HepG2 (cell line): ENCODE results near the gene NOTUM. TPM values are rescaled to one million over a fixed set of nuclear protein-coding genes. Genes with fewer than 3 reads are reported as not detected.

ENCODE experiments used
- GABPB1 ChIP-seq: IDR thresholded peaks from 2 replicates; pipeline ENCODE4 v1.6.1; 2016; ENCODE audit warnings: mild to moderate bottlenecking, missing genetic modification reagents, moderate library complexity, missing compliant biosample characterization
- HNF1A ChIP-seq, 2 experiments: sonication (generic) in 1 of 2; formaldehyde crosslinking in 1 of 2; IDR thresholded peaks; 2 replicates each; pipeline versions ENCODE4 v1.4.0 to v1.6.1; 2016 to 2020; ENCODE audit warnings: borderline replicate concordance in 1 of 2, low read depth in 1 of 2, mild to moderate bottlenecking in 1 of 2, missing genetic modification reagents in 1 of 2
- PBX3 ChIP-seq: sonication (generic); formaldehyde crosslinking; IDR thresholded peaks from 2 replicates; pipeline ENCODE4 v1.8.1; 2023; ENCODE audit warnings: missing genetic modification reagents, inconsistent platforms, borderline replicate concordance
- POGZ ChIP-seq: sonication (generic); formaldehyde crosslinking; IDR thresholded peaks from 2 replicates; pipeline ENCODE4 v1.4.0; 2020; ENCODE audit warnings: mild to moderate bottlenecking, missing genetic modification reagents
- SNRNP70 ChIP-seq: fragments of 200-400 bp; formaldehyde crosslinking; IDR thresholded peaks from 2 replicates; pipeline ENCODE4 v1.6.1; 2017; ENCODE audit warnings: mild to moderate bottlenecking, low read depth, low read length, moderate library complexity
- THRA ChIP-seq: sonication (generic); formaldehyde crosslinking; IDR thresholded peaks from 2 replicates; pipeline ENCODE4 v1.4.0; 2020; ENCODE audit warnings: missing genetic modification reagents, borderline replicate concordance
- TOE1 ChIP-seq: sonication (generic); formaldehyde crosslinking; IDR thresholded peaks from 2 replicates; pipeline ENCODE4 v1.4.0; 2020; ENCODE audit warnings: mild to moderate bottlenecking, missing genetic modification reagents
- ZNF207 ChIP-seq: fragments of 450-650 bp; IDR thresholded peaks from 2 replicates; pipeline ENCODE4 v1.6.1; 2016; ENCODE audit warnings: antibody characterized with exemption, borderline replicate concordance
- ZNF776 ChIP-seq: sonication (generic); formaldehyde crosslinking; IDR thresholded peaks from 2 replicates; pipeline ENCODE4 v1.4.0; 2020; ENCODE audit warnings: mild to moderate bottlenecking, missing genetic modification reagents
- polyA plus RNA-seq, 8 experiments: library from polyadenylated mRNA; depleted of rRNA in 3 of 8; stranded (reverse) in 7 of 8; unstranded in 1 of 8; fragments of >200 nt; fragmentation: Illumina TruSeq in 4 of 8; extraction: Trizol in 4 of 8; gene quantifications; 2 replicates each; pipeline versions ENCODE4 v1.2.1 to v1.2.3, GENCODE V29; 2011 to 2016; ENCODE audit warnings: low read depth in 4 of 8, missing spikeins in 1 of 8, mixed read lengths in 1 of 8; ENCODE audit not compliant: insufficient read depth in 1 of 8
- total RNA-seq, 5 experiments: library from RNA; depleted of rRNA; stranded (reverse); fragments of >200 nt; fragmentation: Illumina TruSeq; extraction: Trizol; gene quantifications; 2 replicates each; pipeline ENCODE4 v1.2.3, GENCODE V29; 2016; ENCODE audit warnings: low read depth in 1 of 5
- TF ChIP-seq, protein P1 (sequence below), 2 experiments: fragments of 450-650 bp in 1 of 2; sonication (generic) in 1 of 2; formaldehyde crosslinking in 1 of 2; IDR thresholded peaks; 2 replicates each; pipeline versions ENCODE4 v1.6.1 to v1.8.0; 2016 to 2022; ENCODE audit warnings: antibody characterized with exemption in 1 of 2, mild to moderate bottlenecking in 1 of 2, missing genetic modification reagents in 1 of 2

NOTUM gene
- total and polyA plus RNA-seq, 2 of the 13 experiments (the other 11 are each of a cell fraction or from before 2014, with no cell fraction given): 150 to 160 TPM

GRCh38 chr17:81992306-81993102 lies 31.5 kb upstream of the NOTUM start (continued):
- TF ChIP-seq HNF1A (IDR thresholded peaks at IDR 0.05; ENCODE audit: low read depth) (peak; percentile 30; the same call in 1 of the 2 replicates), HNF1A (CRISPR knock-in tag; IDR thresholded peaks at IDR 0.05; ENCODE audit: borderline replicate concordance) (peak; percentile 61; the same call in 1 of the 2 replicates), TOE1 (CRISPR knock-in tag) (no peak; the same call in 1 of the 2 replicates), PBX3 (CRISPR knock-in tag) (no peak), POGZ (CRISPR knock-in tag) (peak; percentile 62; the same call in 1 of the 2 replicates), ZNF776 (CRISPR knock-in tag) (peak; percentile 86), THRA (CRISPR knock-in tag) (peak; percentile 86), SNRNP70 (no peak), ZNF207 (no peak), GABPB1 (CRISPR knock-in tag) (peak; percentile 73)
- TF ChIP-seq, protein P1, sequence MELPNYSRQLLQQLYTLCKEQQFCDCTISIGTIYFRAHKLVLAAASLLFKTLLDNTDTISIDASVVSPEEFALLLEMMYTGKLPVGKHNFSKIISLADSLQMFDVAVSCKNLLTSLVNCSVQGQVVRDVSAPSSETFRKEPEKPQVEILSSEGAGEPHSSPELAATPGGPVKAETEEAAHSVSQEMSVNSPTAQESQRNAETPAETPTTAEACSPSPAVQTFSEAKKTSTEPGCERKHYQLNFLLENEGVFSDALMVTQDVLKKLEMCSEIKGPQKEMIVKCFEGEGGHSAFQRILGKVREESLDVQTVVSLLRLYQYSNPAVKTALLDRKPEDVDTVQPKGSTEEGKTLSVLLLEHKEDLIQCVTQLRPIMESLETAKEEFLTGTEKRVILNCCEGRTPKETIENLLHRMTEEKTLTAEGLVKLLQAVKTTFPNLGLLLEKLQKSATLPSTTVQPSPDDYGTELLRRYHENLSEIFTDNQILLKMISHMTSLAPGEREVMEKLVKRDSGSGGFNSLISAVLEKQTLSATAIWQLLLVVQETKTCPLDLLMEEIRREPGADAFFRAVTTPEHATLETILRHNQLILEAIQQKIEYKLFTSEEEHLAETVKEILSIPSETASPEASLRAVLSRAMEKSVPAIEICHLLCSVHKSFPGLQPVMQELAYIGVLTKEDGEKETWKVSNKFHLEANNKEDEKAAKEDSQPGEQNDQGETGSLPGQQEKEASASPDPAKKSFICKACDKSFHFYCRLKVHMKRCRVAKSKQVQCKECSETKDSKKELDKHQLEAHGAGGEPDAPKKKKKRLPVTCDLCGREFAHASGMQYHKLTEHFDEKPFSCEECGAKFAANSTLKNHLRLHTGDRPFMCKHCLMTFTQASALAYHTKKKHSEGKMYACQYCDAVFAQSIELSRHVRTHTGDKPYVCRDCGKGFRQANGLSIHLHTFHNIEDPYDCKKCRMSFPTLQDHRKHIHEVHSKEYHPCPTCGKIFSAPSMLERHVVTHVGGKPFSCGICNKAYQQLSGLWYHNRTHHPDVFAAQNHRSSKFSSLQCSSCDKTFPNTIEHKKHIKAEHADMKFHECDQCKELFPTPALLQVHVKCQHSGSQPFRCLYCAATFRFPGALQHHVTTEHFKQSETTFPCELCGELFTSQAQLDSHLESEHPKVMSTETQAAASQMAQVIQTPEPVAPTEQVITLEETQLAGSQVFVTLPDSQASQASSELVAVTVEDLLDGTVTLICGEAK (IDR thresholded peaks at IDR 0.05): no peak
- TF ChIP-seq, protein P1 (CRISPR knock-in tag; IDR thresholded peaks at IDR 0.05): peak; percentile 96
